Neutrophil (primary cell): ENCODE data around the gene OGDHL.

Experiments
- H3K27ac ChIP-seq: fragments of 200-600 bp; sonication (generic); 2 replicates; pipeline ENCODE4 v1.5.1; 2016; ENCODE audit warnings: mild to moderate bottlenecking, moderate library complexity
- H3K27me3 ChIP-seq: fragments of 200-600 bp; sonication (generic); 2 replicates; pipeline ENCODE4 v1.6.0; 2016; ENCODE audit warnings: mild to moderate bottlenecking
- H3K36me3 ChIP-seq: fragments of 200-600 bp; sonication (generic); 2 replicates; pipeline ENCODE4 v1.5.1; 2017
- H3K4me1 ChIP-seq, 2 experiments: fragments of 200-600 bp in 1 of 2; sonication (generic) in 1 of 2; 1 replicate in 1 of 2; 2 replicates in 1 of 2; pipeline versions ENCODE4 v1.5.1 to v1.6.1; 2013 to 2016; ENCODE audit warnings: low read depth in 1 of 2, low read length in 1 of 2, mild to moderate bottlenecking in 1 of 2, moderate library complexity in 1 of 2; ENCODE audit not compliant: control insufficient read depth in 1 of 2, insufficient read depth in 1 of 2
- H3K4me3 ChIP-seq, 2 experiments: fragments of 200-600 bp in 1 of 2; sonication (generic) in 1 of 2; 1 replicate in 1 of 2; 2 replicates in 1 of 2; pipeline ENCODE4 v1.5.1; 2013 to 2016; ENCODE audit warnings: low read depth in 1 of 2, low read length in 1 of 2, mild to moderate bottlenecking in 1 of 2, moderate library complexity in 1 of 2
- H3K9me3 ChIP-seq: fragments of 200-600 bp; sonication (generic); 2 replicates; pipeline ENCODE4 v1.5.1; 2016
- TF ChIP-seq, protein P1 (sequence below): fragments of 200-600 bp; sonication (generic); IDR thresholded peaks from 2 replicates; pipeline ENCODE4 v1.5.1; 2016; ENCODE audit warnings: antibody characterized with exemption

The OGDHL gene

DNA sequence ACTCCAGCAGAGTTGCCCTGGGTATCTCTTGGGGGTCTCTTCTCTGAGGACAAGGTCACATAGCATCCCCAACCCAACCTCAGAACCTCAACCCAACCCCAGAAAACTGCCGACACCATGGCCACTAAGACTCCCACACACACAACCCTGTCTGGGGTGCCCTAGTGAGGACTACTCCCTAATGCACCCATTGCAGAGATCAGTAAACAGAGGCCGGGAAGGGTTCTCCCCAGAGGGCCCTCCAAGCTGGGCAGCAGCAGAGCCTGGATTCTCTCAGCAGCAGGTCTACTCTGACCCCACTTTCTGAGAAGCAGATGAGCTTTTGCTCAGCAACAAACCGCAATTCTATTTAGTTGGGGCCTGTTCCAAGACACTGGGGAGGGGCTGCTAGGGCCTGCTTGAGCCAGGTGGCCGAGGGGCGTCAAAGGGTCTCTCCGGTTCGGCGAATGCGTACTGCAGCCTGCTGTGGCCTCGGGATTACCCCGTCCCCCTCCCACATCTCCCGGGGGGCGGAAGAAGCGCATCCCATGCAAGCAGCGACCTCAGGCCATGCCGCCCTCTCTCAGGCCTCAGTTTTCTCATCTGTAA lies 828 bp downstream of the OGDHL start:
- Histone ChIP-seq H3K27me3 (peaks cover 88% of the 10 kb centered on the region), H3K27ac (no peak overlapping the region), H3K9me3 (no peaks in the 10 kb centered on the region), H3K36me3 (no peaks in the 10 kb centered on the region), H3K4me3 (no peak overlapping the region), H3K4me1 (peaks cover 0 to 5% of the 10 kb centered on the region in 2 experiments)
- TF ChIP-seq, protein P1, sequence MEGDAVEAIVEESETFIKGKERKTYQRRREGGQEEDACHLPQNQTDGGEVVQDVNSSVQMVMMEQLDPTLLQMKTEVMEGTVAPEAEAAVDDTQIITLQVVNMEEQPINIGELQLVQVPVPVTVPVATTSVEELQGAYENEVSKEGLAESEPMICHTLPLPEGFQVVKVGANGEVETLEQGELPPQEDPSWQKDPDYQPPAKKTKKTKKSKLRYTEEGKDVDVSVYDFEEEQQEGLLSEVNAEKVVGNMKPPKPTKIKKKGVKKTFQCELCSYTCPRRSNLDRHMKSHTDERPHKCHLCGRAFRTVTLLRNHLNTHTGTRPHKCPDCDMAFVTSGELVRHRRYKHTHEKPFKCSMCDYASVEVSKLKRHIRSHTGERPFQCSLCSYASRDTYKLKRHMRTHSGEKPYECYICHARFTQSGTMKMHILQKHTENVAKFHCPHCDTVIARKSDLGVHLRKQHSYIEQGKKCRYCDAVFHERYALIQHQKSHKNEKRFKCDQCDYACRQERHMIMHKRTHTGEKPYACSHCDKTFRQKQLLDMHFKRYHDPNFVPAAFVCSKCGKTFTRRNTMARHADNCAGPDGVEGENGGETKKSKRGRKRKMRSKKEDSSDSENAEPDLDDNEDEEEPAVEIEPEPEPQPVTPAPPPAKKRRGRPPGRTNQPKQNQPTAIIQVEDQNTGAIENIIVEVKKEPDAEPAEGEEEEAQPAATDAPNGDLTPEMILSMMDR: no peak

DNA sequence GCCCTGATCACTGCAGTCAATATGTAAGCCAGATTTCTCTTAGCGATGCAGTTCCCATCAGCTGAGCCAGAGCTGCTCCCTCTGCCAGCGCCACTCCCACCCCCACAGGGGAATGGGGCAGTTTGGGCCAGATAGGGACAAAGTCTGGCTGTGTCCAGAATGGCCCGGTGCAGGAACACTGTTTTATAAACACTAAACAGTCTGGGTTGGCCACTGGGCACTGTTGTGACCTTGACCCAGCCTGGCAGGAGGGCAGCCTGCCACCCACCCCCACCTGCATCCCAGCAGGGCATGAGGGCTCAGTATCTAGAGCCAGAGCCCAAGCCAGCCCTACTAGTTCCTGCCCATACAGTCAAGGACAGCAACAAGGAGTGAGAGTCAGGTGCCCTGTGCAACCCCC lies 1.3 kb downstream of the OGDHL start:
- TF ChIP-seq, protein P1: no peak
- H3K27me3 ChIP-seq: peaks cover 87% of the 10 kb centered on the region
- H3K4me1 ChIP-seq: peaks cover 0 to 5% of the 10 kb centered on the region in 2 experiments
- H3K27ac ChIP-seq: no peak overlapping the region
- no peaks in the 10 kb centered on the region for H3K9me3 ChIP-seq
- no peaks in the 10 kb centered on the region for H3K36me3 ChIP-seq
- no peak overlapping the region for H3K4me3 ChIP-seq

DNA sequence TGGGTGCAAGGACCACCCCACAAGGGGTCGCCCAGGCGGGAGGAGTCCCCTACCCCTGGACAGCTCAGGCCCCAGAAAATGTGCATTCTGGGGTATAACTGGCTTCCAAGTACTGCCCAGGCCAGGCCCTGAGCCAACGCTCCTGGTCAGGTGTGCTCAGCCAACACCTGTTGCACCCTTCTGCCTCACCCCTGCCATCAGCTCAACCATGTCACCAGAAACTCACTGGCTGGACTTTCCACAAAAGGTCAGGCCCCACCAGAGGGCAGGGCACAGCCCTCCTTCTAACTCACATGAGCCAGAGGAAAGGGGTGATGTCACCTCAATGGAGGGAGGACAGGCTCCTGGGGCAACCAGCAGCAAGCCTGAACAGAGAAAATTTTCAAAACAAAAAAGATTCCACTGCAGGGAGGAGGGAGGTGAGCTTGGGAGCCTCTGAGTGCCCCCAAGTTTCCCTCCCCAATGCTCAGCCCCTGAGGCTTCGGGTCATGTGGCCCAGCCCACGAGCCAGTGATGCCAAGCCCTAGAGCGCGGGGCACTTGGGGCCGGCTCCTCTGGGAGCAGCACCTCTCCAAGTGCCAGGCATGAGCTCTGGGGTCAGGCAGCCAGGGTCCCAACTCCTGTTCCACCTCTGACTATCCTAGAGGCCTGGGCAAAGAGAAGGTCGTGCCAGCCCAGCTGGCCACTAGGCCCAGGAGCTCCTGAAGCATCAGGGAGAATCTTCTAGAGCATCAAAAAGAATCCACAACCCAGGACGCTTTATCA lies 2.2 kb downstream of the OGDHL start:
- H3K4me1 ChIP-seq: peaks cover 0 to 5% of the 10 kb centered on the region in 2 experiments
- no peak overlapping the region for H3K27ac ChIP-seq
- no peaks in the 10 kb centered on the region for H3K9me3 ChIP-seq
- TF ChIP-seq, protein P1: no peak
- no peaks in the 10 kb centered on the region for H3K36me3 ChIP-seq
- peaks cover 89% of the 10 kb centered on the region for H3K27me3 ChIP-seq
- H3K4me3 ChIP-seq: no peak overlapping the region

DNA sequence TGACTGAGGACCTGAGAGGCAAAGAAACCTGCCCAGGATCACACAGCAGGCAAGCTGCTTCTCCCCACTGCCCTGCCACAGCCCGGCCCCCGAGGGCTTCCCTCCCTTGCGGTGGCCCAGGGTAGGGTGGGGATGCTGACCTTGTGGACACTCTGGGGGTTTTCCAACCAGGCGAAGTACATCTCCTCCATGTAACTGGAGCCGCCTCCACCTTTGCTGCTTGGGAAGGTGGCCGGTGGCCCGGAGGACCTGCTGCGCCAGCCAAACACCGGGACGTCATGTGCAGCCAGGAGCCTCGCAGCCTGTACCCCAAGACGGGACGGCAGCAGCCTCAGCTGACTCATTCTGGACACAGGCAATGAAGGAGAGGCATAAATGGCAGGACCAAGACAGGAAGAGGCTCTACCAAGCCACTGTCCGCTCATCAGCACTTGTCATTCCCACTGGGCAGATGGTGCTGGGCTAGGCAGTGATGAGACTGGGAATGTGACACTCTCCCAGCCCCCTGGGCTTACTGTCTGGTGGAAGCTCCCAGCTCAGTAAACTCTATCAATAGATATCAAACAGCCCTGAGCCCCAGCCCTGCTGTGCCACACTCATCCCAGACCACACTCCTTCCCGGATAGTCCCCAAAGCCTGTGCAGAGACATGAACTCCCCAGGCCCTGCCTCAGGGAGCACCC lies 3.7 kb downstream of the OGDHL start:
- Histone ChIP-seq H3K27me3 (peaks cover 76% of the 10 kb centered on the region), H3K36me3 (no peaks in the 10 kb centered on the region), H3K4me1 (peaks cover 0 to 5% of the 10 kb centered on the region in 2 experiments), H3K4me3 (no peak overlapping the region), H3K9me3 (no peaks in the 10 kb centered on the region), H3K27ac (no peak overlapping the region)
- TF ChIP-seq, protein P1: no peak

DNA sequence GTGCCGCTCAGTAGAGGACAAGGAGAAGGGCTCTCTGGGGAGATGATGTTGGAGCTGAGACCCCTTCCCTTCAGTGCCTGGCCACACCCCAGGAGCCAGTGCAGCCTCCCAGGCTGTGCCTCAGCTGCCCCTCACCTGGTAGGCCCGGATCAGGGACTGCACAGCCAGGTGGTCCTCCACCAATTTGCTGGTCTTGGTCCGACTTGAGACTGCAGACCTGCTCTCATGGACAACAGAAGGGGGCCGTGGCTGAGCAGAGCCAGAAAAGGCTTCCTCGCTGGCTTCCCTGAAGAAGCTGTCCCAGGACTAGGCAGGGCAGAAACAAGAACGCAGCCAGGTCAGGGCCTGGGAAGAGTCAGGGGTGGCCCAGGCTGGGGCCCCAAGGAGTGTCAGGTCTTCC lies 5.5 kb downstream of the OGDHL start:
- peaks cover 64% of the 10 kb centered on the region for H3K27me3 ChIP-seq
- no peak overlapping the region for H3K4me3 ChIP-seq
- no peaks in the 10 kb centered on the region for H3K9me3 ChIP-seq
- H3K36me3 ChIP-seq: no peaks in the 10 kb centered on the region
- TF ChIP-seq, protein P1: no peak
- H3K27ac ChIP-seq: no peak overlapping the region
- no peaks in the 10 kb centered on the region for H3K4me1 ChIP-seq
